HG02884 (cell line): ENCODE data around the gene PRKAB1.

Source experiments
- ATAC-seq: cut with Tn5 transposase; IDR thresholded peaks from one replicate; pipeline ENCODE4 v1.9.1; 2021; ENCODE audit warnings: mild to moderate bottlenecking, moderate library complexity; ENCODE audit not compliant: unreplicated experiment

PRKAB1 gene

DNA sequence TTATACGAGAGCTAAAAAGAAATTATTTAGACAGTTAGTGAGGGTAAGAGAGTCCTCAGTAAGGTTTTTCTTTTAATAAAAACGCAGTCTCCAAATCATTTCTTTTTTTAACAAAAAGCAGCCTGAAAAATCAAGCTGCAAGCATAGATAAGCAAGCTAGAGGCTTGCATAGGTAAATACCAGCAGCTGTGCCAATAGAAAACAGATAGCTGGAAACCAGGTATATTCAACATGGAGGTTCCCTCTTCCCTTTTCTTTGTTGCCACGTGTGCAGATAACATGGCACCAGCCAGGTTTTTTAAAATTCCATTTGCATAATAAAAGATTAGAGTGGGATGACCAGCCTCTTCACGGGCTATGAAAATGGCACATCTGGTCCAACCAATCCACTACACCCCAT lies 6.1 kb upstream of the PRKAB1 start:
- ATAC-seq, result no peak

DNA sequence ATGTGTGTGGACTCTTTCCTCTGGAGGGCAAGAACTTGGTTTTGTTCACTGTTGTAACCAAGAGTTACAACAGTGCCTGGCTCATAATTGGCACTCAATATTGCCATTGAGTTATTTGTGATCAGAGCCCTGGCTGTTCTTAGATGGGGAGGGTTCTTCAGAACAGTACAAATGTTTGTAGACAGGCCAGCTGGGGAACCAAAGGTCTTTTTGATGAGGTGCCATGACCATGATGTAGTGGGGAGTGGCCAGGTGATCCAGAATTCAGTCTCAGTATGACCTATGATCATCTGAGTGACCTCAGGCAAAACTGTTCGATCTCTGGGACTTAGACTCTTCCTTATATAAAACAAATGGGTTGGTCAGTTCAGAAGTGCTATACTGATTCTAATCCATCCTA lies 3.3 kb upstream of the PRKAB1 start:
- ATAC-seq, result no peak

DNA sequence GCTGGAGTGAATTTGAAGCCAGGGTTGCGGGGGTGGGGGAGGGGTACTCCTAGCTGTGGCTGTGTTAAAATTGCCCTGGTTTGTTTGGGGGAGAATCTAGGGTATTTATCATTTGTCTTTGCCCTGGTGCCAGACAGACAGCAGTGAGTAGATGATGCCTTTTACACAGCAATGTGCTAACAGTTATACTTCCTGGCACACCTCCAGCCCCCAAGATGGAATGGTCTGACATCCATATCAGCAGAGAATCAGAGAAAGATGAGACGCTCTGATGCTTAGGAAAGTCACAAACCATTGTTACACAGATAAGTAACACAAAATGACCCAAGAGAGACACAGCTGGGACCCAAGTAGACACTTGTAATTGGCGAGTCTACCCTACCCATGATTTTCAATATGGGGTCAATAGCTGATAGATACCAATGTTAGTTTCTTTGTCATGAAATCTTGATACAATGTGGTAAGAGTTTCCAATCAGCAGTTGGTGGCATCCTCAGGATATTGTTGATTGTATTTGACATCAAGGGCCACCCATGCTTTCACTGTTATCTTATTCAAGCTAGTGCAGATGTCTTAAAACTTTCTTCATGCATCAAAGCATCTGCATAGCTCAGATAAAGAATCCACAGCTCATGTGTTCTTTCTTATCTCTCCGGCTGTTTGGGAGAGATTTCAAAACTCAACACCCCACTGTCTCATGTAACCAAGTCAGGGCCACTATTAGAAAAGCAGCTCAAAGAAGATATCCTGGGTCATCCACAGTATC lies 2.6 kb upstream of the PRKAB1 start:
- ATAC-seq, result no peak

DNA sequence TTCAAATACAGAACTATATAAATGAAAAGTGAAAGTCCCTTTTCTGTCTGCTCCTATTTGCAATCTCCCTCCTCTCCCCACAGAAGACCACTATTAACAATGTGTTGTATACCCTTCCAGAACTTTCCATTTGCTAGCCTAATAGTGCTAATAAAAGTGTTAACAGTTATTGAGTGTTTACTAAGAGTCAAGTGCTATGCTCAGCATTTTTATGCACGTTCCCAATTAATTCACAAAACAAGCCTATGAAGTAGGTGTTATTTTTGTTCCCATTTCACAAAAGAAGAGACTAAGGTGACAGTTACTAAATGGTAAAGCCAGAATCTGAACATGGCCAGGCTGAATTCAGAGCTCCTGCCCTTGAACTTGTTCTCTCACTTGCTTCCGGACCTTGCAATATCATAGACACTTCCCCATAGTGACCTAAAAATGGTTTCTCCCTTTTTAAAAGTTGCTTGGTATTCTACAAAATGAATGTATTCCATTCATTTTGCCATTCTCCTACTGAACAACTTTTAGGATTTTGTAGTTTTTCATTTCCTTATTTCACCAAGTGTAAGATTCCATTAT lies 1.6 kb upstream of the PRKAB1 start:
- no peak for ATAC-seq

DNA sequence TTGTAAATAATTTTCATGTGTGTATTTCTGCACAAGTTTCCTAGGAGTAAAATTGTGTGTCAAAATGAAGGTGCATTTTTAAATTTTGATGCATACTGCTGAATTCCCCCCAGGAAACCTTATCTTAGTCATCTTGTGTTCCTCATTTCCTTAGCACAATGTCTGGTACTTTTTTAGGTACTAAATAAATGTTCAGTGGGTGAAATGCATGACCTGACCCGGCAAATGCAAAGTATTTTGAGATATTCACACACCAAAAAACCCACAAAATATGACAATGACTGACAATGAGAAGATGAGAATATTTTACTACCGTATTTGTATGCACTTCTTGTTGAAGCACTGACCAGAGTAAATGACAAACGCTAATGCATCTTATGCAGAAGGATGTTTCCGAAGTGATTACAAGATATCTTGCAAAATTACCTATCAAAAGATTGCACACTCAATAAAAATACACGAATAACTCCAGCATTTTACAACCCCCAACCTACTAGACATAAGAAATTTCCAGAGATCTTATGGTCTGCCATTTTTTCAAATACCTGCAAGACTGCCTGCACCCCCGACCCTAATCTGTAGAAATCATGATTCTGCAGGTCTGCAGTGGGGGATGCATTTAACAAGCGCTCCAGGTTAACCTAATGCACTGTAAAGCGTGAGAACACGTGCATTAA lies 895 bp upstream of the PRKAB1 start:
- ATAC-seq, result peak; percentile 29

DNA sequence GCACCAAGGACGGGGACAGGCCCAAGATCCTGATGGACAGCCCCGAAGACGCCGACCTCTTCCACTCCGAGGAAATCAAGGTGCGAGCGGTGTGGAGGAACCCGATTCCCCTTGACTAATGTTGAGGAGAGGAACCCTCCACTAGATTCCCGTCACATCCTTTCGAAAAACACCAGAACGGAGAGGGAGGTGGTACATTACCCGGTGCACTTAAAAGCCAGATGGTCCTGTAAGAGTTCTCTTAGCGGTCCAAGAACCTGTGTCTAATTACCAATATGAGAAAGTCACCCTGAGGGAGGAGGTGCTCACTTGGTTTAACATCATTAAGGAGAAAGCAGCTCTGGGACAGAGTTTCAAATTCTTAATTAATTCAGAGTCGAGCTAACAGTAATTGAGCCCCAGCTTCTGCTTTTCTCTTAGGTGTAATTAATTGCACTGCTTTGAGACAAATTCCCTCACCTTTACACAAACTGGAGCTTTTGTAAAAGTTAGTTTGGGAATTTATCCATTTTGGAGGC lies 450 bp downstream of the PRKAB1 start:
- ATAC-seq, result no peak

DNA sequence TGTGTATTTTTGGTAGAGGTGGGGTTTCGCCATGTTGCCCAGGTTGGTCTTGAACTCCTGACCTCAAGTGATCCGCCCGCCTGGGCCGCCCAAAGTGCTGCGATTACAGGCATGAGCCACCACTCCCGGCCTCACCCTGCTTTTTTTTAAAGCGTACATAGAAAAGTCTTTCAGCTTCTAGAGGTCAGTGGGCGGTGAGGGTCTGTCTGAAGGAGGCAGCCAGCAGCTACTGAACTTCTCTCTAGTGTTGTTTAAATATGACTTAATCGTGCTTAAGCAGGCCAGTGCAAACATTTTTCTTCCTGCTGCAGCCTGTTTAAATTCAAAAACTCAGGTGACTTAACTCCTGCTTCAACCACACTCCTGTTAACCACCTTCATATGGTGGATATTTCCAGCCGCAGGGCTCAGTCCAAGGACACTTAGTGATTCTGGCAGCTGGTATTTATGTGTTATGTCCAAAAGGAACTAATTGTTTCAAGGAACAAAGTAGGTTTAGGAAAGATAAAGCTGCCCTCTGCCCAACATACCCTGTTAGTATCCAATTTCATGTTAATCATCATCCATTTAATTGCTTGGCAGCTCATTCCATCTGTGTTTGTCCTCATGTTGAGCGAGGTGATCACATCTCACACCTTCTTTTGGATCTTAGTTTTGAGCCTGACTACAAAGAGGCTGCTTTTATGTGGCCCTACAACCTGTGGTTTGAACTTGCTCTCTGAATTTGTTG lies 2.0 kb downstream of the PRKAB1 start:
- no peak for ATAC-seq

DNA sequence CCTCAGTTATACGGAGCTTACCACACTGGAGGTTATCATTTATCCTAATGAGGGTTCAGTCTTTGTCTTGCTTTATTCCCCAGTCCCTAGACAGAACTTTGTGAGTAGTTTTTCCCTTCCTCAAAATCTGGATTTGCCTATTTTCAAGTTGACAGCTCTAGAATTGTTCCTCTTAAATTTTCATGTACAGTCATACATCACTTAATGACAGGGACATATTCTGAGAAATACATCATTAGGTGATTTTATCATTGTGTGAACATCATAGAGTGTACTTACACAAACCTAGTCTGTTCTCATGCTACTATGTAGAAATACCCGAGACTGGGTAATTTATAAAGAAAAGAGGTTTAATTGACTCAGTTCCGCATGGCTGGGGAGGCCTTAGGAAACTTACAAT lies 3.1 kb downstream of the PRKAB1 start:
- ATAC-seq, result no peak

DNA sequence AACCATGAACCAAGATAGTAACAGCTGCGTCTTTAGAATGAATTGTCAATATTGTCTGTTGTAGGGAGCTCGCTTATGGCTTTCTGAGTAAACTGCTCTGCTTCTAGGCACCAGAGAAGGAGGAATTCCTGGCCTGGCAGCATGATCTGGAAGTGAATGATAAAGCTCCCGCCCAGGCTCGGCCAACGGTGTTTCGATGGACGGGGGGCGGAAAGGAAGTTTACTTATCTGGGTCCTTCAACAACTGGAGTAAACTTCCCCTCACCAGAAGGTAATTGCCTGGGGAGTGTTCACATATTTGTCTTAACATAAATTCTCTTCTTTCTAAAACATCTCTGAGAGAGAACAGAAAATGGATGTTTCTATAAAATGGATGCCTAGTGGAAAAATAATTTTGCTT lies 4.3 kb downstream of the PRKAB1 start:
- no peak for ATAC-seq

DNA sequence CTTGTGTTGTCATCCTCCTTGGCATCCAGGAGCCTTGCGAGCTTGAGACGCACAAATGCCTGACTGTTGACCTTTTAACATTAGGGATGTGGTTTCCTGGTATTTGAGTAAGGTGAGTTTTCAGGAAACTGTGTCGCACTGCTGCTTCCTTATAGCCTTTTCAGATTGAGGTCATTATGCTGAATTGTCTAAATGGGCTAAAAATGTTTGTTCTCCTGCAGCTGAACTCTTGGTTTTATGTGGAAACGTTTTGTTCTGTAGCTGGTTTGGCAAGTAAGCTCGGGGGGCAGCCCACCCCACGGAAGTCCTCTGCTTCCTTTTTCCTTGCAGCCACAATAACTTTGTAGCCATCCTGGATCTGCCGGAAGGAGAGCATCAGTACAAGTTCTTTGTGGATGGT lies 5.7 kb downstream of the PRKAB1 start:
- ATAC-seq, result no peak

DNA sequence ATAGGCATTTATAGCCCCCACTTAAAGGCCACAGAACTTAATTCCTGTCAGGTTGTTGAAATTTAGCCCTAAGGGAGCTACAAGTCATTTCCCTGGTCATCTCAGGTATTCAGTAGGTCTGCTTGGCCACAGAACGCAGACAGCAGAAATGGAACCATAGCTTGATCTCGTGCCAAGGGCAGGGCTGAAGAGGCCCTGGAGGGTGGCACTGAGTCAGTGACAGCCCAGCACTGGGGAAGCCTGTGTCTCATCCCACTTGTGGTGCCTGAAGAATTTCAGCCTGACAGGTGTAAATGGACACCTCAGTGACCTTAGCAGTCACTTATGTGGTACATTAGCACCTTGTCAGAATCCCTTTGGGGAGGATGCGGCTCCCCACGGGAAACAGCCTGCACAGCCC lies 6.6 kb downstream of the PRKAB1 start:
- ATAC-seq, result no peak

DNA sequence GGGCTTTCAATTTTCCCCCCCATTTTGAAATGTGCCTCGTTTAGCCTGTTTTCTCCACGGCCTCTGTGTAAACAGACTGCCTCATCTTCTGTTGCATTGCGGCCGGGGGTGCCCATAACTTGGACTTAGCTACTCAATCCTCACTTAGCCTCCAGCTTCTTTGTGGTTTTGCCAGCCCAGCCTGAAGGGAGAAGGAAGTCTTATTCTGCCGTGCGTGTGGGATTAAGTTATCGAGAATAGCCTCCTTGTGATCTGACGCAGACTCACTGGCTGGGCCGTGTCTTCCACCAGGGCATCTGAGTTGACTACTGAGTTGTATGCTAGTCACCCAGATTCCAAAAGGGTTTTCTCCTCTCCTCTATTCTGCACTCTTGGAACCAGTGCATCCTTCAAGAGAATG lies 8.1 kb downstream of the PRKAB1 start:
- no peak for ATAC-seq

DNA sequence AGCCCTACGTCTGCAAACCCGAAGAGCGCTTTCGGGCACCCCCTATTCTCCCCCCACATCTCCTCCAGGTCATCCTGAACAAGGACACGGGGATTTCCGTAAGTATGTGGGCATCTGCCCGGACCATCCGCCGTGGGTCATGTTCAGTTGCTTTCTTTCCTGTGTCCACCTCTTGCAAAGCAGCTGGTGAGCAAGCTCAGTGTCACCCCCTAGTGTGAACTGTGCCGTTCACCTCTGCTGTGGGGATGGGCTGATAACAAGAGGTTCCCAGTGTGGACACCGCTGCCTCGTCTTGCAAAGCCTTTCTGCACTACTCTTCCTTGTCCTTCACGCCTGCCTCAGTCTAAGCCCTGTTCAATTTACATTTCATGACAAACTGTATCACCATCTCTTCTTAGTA lies 8.6 kb downstream of the PRKAB1 start:
- no peak for ATAC-seq

DNA sequence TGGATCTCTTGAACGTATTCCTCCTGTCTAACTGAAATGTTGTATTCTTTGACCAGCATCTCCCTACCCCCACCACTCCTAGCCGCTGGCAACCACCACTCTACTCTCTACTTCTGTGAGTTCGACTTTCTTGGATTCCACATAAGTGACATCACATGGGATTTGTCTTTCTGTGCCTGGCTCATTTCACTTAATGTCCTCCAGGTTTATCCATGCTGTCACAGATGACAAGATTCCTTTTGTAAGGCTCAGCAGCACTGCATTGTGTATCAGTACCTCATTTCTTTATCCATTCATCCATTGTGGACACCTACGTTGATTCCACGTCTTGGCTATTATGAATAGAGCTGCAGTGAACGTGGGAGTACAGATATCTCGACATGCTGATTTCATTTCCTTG lies 10.5 kb downstream of the PRKAB1 start:
- no peak for ATAC-seq

DNA sequence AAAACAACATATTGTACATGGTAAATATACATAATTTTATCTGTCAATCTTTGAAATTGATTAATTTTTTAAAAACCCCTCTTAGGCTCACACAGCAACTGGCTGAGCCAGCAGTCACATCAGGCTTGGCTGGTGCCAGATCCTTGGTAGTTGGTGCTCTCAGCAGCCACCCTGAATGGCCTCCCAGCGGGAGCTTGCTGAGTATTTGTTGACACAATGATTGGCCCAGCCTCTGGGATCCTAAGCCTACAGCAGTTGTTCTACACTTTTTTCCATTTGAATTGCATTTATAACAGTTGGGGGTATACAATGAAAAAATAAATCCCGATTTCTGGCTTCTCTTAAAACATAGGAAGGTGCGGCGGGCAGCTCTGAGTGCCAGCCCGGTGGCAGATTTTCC lies 11.1 kb downstream of the PRKAB1 start:
- ATAC-seq, result no peak

DNA sequence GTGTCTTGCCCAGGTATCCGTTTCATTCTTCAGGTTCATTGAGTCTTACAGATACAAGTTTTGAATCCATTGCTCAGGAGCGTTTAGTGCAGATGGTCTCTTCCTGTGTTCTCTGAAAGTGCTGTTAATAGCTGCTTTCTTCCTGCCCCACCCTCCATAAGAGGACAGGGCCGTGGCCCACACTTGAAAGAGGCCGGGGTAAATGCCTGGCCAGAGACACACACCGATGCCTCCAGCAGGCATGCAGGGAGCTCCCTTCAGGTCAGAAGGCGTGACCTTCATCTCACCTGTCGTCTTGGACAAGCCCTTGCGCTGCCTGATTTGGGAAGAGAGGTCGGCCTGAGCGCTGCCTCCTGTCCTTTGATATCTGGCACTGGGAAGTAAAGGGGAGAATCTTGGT lies 11.6 kb downstream of the PRKAB1 start:
- ATAC-seq, result no peak

DNA sequence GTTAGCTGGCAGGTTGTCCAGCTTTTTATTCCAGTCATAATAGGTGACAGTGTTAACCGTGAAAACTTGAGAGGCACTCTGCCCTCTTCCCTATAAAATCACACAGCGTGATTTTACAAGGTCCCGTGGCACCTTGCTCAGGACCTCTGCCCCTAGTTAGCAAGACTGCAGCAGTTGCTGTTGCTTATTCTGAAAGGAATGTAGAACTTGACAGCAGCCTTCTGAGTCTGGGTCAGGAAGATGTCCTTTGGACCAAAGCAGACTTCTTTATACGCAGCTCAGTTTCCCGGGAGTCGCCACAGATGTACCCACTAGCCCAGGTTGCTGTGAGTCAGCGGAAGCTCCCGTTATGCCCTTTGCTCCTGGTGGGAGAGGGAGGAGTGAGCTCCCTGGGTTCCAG lies 13.2 kb downstream of the PRKAB1 start:
- ATAC-seq, result no peak

DNA sequence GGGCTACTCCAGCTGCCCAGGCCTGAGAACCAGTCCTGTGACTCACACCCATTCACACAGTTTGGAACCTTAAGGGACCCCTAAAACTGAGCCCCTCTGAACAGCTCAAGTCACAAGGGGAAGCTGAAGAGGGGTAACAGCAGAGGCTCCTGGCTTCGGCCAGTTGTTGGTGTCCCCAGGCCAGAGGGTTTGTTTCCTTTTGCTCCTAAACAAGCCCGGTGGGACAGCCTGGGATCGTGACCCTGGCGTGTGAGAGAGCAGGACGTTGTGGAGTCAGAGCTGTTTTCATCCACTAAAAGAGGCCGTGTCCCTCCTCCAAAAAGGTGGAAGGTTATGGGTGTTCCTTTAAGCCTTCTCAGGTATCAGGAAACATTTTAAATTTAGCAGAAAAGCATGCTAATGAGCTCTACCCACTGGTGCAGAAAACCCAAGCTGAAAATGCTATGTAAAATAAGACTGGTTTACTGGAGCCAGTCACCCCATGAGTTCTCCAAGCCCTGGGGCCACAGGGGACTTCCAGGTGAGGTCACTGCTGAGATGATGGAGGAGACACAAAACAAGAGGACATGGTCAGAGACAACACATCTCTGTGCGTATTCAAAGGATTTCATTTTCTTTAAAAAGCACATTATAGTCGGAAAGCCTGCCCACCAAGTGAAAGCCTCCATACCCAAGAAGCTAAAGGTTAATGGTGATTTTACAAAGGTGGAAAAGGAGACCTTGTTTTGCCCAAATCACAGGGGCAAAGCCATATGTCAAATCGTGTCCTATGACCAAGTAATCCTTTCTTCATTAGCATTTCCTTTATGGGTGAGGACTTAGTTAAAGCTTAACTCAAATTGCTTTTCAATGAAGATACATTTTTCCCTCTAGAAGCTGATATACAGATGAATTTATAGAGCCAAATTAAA lies 14.1 kb downstream of the PRKAB1 start:
- ATAC-seq, result peak; percentile 69

DNA sequence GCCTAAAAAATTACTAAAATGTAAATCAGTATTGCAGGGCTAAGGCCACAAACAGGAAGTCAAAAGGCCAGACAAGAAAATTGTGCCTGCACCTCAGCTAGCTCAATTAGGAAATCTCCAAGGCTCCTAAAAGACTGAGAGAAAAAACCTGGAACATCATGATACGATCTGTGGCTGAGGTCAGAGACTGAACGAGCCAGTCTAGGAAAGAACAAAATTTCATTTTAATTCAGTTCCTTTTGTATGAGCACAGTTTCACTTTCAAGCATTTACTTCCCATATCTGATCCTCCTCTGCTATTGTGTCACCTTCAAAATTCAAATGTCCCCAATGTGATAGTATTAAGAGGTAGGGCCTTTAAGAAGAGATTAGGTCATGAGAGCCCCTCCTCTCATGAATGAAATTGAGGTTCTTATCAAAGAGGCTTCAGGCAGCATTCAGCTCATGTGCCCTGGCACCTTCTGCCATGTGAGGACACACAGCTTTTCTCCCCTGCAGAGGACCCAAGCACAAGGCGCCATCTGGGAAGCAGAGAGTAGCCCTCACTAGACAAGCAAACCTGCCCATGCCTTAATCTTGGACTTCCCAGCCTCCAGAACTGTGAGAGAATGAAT lies 14.8 kb downstream of the PRKAB1 start:
- ATAC-seq, result peak; percentile 49

DNA sequence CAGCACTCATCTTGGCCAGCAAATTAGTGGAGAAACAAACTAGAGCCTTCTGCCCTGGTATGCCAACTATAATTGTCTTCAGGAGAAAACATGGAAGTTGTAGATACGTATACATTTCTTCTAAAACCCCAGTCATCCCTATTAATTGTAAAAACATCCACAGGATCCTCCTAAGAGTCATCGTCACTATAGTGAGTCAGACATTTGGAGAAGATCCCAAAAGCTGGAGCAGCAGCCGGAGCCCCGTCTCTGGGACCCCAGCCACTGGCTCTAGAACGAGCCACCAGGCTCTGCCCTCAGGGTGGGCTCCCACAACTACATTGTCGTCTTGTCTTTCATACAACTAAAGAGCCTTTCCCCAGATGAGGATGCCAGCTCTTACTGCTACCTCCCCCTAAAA lies 15.5 kb downstream of the PRKAB1 start:
- ATAC-seq, result no peak
